Stimulated activated CD4-positive, alpha-beta T cell treated with anti-CD3 and anti-CD28 coated beads, Interleukin-1b, Interleukin-23, amount 100 ng/mL, for 24 hours (primary cell): Measurements from ENCODE around the gene MGAT3.
"Not testable (repeated sequence)": the region's sequence is repeated elsewhere in the genome, so short reads cannot be mapped to it uniquely, and the experiment has no call there.

Experiments used
- DNase-seq, 4 experiments: peaks; one replicate each; pipeline ENCODE4 v3.0.0-alpha.2; 2020; ENCODE audit warnings: low read depth in 4 of 4, low spot score in 1 of 4

The MGAT3 gene, protein sequence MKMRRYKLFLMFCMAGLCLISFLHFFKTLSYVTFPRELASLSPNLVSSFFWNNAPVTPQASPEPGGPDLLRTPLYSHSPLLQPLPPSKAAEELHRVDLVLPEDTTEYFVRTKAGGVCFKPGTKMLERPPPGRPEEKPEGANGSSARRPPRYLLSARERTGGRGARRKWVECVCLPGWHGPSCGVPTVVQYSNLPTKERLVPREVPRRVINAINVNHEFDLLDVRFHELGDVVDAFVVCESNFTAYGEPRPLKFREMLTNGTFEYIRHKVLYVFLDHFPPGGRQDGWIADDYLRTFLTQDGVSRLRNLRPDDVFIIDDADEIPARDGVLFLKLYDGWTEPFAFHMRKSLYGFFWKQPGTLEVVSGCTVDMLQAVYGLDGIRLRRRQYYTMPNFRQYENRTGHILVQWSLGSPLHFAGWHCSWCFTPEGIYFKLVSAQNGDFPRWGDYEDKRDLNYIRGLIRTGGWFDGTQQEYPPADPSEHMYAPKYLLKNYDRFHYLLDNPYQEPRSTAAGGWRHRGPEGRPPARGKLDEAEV

DNA sequence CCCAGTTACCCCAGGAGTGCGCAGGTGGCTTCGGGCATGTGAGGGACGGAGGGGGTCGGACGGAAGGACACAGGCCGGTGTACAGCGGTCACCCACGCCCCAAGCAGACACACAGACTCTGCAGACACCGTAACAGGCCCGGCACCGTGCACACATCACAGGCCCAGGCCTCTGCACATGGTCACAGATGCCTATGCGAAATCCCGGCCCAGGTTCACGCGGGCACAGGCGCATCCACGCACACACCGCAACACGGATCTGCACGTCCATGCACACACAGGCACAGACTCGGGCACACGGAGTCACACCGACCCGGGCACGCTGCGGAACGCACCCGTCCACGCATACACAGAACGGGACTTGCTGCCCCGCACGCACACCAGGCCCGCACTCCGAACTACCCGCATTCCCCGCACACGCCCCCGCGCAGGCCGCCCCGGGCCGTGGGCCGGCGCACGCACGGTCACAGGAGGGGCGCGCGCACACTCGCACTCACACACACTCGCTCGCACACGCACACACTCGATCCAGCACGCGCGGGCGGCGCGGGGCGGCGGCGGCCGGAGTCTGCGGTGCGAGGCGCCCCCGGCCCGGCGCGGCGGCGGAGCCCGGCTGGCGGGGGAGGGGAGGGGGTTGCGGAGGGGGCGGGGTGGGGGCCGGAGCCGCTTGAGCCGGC is at the start of gene MGAT3:
Gene MGAT3 (plus strand): TSS at position 491 of the 676 bp plus-strand sequence. CDS start 30,336 bp downstream, outside the sequence.
- no peak for DNase-seq

DNA sequence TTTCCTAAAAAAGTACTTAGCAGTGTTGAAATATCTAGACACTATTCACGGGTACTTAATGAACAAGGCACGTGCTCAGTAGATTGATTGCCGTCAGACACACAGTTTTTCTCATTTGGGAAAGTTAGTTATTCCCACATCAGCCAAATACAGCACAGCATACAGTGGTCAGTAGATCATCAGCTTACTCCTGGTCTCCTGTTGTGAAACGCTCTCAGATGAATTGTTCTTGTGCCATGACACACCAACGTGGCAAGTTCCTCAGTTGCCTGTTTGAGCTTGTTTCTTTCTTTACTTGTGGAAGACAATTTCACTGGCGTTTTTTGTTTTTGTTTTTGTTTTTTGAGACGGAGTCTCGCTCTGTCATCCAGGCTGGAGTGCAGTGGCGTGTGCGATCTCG is 48.6 kb upstream of the MGAT3 start:
- DNase-seq: no peak

DNA sequence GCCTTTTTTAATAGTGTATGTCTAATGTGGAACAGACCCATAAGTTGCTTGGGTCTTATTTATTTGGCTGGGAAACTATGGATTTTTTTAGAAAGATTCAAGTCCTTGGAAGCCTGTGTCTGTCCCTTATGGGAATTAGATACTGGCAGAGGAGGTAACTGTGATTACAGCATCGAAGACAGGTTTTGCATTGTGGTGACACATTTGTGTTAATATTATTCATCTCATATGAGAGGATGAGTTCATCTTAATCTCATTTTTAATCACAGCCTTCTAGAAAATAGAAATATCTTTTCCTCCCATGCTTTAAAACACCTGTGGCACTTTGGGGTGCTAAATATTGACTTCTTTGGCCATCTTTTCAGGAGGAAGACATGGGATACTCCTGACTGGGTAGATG is 48.0 kb upstream of the MGAT3 start:
- no peak for DNase-seq

DNA sequence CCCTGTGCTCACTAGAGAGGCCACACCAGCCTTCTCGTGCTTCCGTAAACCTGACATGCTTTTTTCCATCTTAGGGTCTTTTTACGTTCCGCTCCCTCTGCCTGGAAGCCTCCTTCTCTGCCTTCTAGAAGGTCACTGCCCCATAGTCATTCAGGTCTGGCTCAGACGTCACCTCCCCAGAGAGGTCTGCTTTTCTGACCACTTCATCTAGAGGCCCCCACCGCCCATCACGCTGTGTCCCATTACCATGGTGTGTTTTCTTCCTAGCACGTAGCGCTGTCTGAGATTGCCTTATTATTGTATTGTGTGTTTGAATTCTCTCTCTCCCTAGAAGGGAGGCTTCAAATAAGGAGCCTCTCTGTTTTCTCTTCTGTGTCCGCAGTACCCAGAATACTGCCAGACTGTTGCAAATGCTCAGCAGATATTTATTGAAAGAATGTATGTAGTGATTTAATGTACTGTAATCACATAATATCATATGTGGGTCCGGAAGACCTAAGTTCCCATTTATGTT is 47.2 kb upstream of the MGAT3 start:
- no peak for DNase-seq

DNA sequence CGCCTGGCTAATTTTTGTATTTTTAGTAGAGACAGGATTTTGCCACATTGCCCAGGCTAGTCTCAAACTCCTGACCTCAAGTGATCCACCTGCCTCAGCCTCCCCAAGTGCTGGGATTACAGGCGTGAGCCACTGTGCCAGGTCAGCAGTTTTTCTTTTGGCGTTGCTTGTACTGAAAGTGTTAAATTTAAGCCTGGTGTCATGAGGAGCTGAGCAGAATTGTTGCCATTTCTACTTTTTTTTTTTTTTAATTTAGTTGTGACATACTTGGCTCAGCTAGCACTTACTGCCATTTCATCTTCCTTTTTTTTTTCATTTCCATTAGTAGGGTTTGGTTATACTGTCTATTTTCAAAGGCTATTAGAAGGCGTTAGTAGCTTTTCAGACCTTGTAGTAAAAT is 46.5 kb upstream of the MGAT3 start:
- no peak for DNase-seq

DNA sequence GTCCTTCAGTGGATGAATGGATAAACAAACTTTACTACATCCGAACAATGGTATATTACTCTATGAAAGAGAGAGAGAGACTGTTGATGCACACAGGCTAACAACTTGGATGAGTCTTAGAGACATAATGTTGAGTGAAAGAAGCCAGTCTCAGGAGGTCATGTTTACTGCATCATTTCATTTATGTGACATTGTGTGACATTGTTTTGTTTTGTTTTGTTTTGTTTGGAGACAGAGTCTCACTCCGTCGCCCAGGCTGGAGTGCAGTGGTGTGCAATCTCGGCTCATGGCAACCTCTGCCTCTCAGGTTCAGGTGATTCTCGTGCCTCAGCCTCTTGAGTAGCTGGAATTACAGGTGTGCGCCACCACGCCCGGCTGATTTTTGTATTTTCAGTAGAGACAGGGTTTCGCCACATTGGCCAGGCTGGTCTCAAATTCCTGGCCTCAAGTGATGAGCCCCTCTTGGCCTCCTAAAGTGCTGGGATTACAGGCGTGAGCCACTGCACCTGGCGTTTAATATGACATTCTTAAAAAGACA is 44.9 kb upstream of the MGAT3 start:
- not testable (repeated sequence) for DNase-seq

DNA sequence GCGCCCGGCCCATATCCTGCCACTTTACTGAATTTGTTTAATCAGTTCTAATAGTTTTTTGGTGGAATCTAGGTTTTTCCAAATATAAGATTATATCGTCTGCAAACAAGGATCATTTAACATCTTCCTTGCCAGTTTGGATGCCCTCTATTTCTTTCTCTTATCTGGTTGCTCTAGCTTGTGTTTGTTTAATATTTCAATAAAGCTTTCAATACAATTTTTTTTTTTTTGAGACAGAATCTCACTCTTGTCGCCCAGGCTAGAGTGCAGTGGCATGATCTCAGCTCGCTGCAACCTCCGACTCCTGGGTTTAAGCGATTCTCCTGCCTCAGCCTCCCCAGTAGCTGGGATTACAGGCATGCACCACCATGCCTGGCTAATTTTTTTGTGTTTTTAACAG is 43.6 kb upstream of the MGAT3 start:
- not testable (repeated sequence) for DNase-seq

DNA sequence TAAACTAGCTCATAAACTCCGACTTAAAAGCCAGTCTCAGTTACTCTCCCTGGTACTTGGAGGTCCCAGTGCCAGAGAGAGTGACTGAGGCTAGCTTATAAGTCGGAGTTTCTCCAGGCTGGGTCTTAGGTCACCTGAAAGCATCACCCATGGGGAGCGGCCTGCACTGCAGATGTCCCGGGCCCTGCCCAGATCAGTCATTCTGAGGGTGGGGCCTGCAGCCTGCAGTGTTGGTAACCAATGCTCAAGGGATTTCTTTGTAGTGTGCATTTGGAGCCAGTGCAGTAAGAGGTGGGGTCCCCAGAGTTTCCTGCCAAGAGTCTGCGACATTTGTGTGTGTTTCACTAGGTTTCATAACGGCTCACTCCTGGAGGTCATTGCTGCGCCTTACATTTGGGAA is 42.4 kb upstream of the MGAT3 start:
- DNase-seq: no peak

DNA sequence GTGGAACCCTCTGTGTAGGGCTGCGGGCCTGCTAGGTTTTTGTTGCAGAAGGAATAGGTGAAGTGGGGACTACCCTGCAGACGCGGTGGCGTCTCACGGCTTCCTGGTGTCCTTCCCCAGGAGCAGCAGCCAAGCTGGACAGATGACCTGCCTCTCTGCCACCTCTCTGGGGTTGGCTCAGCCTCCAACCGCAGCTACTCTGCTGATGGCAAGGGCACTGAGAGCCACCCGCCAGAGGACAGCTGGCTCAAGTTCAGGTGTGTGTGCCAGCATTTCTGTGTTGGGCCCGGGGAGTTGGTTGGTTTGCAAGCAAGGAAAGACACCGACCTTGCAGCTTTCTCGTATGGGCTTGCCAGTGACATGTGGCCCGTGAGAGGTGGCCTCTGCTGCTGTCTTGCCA is 41.9 kb upstream of the MGAT3 start:
- no peak for DNase-seq

DNA sequence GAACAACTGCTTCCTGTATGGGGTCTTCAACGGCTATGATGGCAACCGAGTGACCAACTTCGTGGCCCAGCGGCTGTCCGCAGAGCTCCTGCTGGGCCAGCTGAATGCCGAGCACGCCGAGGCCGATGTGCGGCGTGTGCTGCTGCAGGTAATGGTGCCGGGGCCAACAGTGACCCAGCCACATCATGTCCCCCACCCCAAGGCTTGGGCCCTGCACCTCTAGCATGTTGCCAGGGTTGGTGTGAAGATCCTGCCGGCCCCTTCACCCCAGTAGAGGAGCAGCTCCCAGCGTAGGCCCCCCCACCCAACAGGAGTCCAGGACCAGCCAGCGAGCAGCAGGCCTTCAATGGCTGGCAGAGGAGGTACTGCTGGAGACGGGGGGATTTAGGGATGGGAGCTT is 41.3 kb upstream of the MGAT3 start:
- DNase-seq: no peak

DNA sequence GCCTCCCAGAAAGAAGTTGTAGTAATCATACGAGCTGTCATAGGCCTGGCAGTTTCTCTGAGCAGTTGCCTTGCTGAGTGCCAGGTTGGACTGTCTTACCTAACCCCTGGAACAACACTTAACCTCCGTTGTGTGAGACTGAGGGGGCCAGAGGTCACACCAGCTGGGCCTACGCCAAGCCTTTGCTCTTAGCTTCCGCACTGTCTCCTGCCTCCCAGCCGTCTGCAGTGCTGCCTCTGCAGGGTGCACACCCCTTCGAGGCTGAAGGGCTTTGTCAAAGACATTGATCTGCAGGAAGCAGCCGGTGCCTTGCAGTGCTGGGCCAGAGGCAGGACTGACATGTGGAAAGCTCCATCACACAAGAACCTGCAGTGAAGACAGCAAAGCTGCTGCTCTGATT is 40.5 kb upstream of the MGAT3 start:
- no peak for DNase-seq

DNA sequence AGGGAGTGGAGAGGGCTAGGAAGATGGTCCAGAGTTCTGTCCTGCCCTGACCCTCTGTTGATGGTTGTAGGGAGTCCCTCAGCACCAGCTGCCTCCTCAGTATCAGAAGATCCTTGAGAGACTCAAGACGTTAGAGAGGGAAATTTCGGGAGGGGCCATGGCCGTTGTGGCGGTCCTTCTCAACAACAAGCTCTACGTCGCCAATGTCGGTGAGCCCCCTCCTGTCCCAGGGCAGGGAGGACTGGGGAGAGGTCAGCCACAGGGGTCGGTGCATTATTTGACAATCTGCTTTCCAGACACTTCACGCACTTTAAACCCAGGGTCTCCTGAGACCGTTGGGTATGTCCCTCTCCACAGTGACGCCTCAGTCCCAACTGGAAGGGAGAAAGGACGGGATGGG is 39.2 kb upstream of the MGAT3 start:
- DNase-seq: no peak

DNA sequence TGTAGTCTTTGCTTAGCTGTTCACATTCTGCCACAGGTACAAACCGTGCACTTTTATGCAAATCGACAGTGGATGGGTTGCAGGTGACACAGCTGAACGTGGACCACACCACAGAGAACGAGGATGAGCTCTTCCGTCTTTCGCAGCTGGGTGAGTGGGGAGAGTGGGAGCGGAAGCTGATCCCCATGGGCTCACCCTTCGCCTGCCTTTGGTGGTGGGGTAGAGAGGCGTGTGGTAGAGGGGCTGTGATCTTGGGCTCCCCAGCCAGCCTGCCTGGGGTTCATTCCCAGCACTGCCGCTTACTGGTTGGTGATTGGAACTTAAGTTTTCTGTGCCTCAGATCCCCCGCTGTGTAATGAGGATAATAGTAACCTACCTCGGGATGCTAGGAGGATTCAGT is 38.1 kb upstream of the MGAT3 start:
- no peak for DNase-seq

DNA sequence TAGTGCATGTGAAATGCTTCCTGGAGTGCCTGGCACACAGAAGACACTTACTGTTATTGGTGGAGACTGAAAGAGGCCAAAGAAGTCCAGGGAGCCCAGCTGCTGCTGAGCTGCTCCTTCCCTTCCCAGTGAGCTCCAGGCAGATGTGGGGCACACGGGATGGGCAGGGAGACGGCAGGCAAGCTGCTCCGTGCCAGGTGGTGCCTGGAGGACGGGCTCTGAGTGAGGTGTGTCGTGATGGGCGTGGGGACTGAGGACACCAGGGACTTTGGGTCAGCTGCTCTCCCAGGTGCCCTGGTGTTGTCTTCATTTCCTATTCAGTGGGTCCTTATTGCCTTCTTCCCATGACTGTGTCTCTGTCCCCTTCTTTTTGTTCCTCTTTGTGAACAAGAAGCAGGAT is 37.7 kb upstream of the MGAT3 start:
- no peak for DNase-seq

DNA sequence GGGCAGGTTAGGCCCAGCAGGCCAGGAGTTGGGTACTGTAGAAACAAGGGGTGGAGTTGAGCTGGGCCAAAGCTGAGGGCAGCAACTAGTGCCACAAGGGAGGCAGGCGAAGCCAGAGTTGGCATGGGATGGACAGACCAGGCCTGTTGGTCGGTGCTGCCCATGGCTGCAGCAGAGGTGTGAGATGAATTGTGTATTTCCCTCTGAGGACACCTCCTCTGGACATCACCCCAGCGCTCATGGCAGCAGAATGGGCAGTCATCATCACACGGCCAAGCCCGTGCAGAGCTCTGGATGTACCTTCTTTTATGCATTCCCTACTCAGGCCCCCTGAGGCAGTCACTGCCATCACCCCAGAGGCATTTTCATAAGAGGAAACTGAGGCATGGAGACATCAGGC is 36.9 kb upstream of the MGAT3 start:
- no peak for DNase-seq

DNA sequence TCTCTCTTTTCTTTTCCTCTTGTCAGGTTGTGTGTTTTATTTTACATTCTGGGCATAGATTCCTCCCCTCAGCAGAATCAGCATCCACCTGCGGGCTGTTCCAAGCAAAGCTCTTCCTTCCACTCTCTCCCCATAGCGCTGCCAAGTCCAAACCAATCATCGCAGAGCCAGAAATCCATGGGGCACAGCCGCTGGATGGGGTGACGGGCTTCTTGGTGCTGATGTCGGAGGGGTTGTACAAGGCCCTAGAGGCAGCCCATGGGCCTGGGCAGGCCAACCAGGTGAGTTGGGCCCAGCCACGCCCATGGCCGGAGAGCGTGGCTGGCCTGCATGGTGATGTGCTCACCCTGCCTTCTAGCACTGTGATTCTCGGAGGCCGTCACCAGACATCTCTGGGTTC is 35.1 kb upstream of the MGAT3 start:
- DNase-seq: no peak

DNA sequence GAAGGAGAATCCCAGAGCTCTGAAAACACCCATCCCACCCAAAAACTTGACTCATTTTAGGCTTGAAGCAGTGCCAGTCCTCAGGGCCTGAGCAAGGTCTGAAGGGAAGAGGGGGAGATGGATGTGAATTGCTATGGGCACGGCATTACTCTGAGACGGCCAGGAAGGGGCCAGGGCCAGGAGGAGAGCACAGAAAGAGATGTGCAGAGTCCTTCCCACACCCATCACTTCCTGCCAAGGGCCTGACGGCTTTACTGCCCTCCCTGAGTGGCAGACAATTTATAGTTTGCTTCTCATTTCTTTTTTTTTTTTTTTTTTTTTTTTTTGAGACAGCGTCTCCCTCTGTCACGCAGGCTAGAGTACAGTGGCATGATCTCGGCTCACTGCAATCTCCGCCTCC is 34.7 kb upstream of the MGAT3 start:
- DNase-seq: no peak

DNA sequence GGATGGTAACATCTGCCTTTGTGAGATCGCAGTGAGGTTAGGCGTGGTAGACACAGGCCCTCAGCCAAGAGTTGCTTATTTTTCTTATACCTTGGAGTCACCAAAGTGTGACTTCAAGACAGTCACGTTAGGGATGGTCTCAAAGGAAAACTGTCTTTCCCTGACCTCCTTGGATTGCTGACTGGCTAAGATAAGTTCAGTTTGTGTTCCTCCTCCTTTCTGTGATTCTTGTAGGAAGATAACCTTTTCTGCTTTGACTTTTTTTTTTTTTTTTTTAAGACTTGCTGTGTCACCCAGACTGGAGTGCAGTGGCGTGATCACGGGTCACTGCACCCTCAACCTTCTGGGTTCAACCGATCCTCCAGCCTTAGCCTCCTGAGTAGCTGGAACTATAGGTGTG is 34.1 kb upstream of the MGAT3 start:
- DNase-seq: no peak

DNA sequence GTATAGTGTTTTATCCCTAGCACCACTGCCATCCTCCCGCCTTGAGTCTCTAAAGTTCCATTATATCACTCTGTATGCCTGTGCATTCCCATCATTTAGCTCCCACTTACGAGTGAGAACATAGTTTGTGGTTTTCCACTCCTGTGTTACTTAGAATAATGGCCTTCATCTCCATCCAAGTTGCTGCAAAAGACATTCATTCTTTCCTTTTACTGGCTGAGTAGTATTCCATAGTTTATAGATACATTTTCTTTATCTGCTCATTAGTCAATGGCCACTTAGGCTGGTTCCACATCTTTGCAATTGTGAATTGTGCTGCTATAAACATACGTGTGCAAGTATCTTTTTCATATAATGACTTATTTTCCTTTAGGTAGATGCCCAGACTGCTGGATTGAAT is 32.8 kb upstream of the MGAT3 start:
- DNase-seq: no peak

DNA sequence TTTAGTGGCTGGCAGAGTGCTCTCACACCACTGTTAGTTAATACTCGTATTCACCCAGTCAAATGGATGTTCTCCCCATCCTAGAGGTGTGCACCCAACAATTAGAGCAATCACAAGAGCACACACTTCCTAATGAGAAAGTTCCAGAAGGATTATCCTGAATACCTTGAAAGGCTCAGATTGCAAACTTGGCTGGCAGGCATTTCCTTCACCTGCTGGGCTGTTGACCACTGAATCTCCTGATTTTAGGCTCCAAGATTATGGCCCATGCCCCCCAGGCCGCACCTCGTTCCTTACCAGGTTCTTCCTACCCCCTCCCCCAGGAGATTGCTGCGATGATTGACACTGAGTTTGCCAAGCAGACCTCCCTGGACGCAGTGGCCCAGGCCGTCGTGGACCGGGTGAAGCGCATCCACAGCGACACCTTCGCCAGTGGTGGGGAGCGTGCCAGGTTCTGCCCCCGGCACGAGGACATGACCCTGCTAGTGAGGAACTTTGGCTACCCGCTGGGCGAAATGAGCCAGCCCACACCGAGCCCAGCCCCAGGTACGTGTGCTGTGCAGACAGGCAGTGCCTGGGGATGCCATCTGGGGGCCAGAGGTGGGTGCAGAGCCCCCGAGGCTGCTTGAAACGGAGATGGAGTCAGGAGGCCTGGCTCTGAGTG is 30.3 kb upstream of the MGAT3 start:
- DNase-seq: no peak

DNA sequence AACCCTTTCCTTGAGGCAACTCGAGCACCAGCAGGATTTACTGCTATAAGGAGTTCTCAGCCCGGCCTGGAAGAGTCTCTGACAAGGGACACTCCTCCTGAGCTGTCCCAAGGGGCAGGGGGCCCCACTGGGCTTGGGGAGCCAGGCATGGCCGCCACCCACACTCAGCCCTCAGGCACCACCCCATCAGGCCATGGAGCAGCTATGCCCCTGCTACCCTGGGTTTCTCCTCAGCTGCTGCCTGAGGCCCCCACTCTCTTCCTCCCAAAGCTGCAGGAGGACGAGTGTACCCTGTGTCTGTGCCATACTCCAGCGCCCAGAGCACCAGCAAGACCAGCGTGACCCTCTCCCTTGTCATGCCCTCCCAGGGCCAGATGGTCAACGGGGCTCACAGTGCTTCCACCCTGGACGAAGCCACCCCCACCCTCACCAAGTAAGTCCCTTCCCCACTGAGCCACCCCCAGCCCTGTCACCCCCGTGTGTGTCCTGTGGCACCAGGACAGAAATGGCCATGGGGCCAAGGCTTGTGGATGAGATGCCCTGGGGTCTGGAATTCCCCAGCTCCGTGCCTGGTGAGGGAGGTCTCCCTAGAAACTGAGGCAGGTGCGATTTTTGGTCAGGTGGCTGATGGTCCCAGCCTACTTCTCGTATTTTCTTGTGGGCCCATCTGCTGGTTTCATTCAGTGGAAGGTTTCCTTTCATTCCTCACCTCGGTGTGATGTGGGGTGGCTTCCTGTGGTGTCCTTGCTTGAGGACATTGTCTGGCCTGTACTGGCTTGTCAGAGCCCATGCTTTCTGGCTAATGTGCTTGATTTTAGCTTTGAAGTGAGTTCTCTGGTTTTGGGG is 28.8 kb upstream of the MGAT3 start:
- DNase-seq: no peak
